SK-N-SH treated with all-trans-retinoic acid at 6 μM for 48 hours (cell line): ENCODE data around the gene NSUN6.
"Not testable (repeated sequence)": the region's sequence is repeated elsewhere in the genome, so short reads cannot be mapped to it uniquely, and the experiment has no call there.

Source experiments
- ATAC-seq: fragments of 200-7000 bp; cut with Tn5 transposase; 3 replicates; pipeline ENCODE4 v1.9.1; 2020; ENCODE audit warnings: mild to moderate bottlenecking, moderate library complexity
- ARNTL ChIP-seq: fragments of 450-650 bp; formaldehyde crosslinking; IDR thresholded peaks from 2 replicates; pipeline ENCODE4 v1.5.0; 2020; ENCODE audit warnings: low read depth, mild to moderate bottlenecking, moderate library complexity, borderline replicate concordance
- CSDC2 ChIP-seq: fragments of 250-450 bp; sonication (Bioruptor Pico); IDR thresholded peaks from 2 replicates; pipeline ENCODE4 v1.5.0; 2020; ENCODE audit warnings: mild to moderate bottlenecking, moderate library complexity
- CSRNP3 ChIP-seq: fragments of 250-450 bp; sonication (Bioruptor Pico); IDR thresholded peaks from 2 replicates; pipeline ENCODE4 v1.5.1; 2021; ENCODE audit warnings: mild to moderate bottlenecking, moderate library complexity
- GLIS3 ChIP-seq: fragments of 250-450 bp; sonication (Bioruptor Pico); IDR thresholded peaks from 2 replicates; pipeline ENCODE4 v1.5.0; 2020; ENCODE audit warnings: mild to moderate bottlenecking, moderate library complexity
- ISL1 ChIP-seq: fragments of 250-450 bp; sonication (Bioruptor Pico); IDR thresholded peaks from 2 replicates; pipeline ENCODE4 v2.1.2; 2022; ENCODE audit warnings: mild to moderate bottlenecking, moderate library complexity
- OSR1 ChIP-seq: fragments of 250-450 bp; sonication (Bioruptor Pico); IDR thresholded peaks from 2 replicates; pipeline ENCODE4 v1.8.0; 2022; ENCODE audit warnings: moderate library complexity, mild to moderate bottlenecking, inconsistent platforms
- PATZ1 ChIP-seq: fragments of 250-450 bp; sonication (Bioruptor Pico); IDR thresholded peaks from 2 replicates; pipeline ENCODE4 v1.8.0; 2020; ENCODE audit warnings: mild to moderate bottlenecking, moderate library complexity, borderline replicate concordance
- POU6F1 ChIP-seq: fragments of 250-450 bp; sonication (Bioruptor Pico); IDR thresholded peaks from 2 replicates; pipeline ENCODE4 v1.8.0; 2021; ENCODE audit warnings: low read depth, mild to moderate bottlenecking, moderate library complexity, borderline replicate concordance
- PPARA ChIP-seq: fragments of 250-450 bp; sonication (Bioruptor Pico); IDR thresholded peaks from 2 replicates; pipeline ENCODE4 v1.5.0; 2020; ENCODE audit warnings: mild to moderate bottlenecking, borderline replicate concordance
- RARB ChIP-seq: fragments of 250-450 bp; sonication (Bioruptor Pico); IDR thresholded peaks from 2 replicates; pipeline ENCODE4 v1.8.0; 2021; ENCODE audit warnings: mild to moderate bottlenecking, moderate library complexity
- SNAI2 ChIP-seq: fragments of 250-450 bp; sonication (Bioruptor Pico); IDR thresholded peaks from 2 replicates; pipeline ENCODE4 v1.5.0; 2020; ENCODE audit warnings: mild to moderate bottlenecking, moderate library complexity
- TCF4 ChIP-seq: fragments of 250-450 bp; sonication (Bioruptor Pico); IDR thresholded peaks from 2 replicates; pipeline ENCODE4 v1.8.0; 2021; ENCODE audit warnings: mild to moderate bottlenecking, moderate library complexity, borderline replicate concordance
- TOX ChIP-seq: fragments of 250-450 bp; sonication (Bioruptor Pico); IDR thresholded peaks from 2 replicates; pipeline ENCODE4 v1.8.0; 2021; ENCODE audit warnings: mild to moderate bottlenecking, moderate library complexity, borderline replicate concordance
- ZFP3 ChIP-seq: fragments of 250-450 bp; sonication (Bioruptor Pico); IDR thresholded peaks from 2 replicates; pipeline ENCODE4 v1.5.0; 2020; ENCODE audit warnings: mild to moderate bottlenecking, moderate library complexity
- ZFP30 ChIP-seq: fragments of 450-650 bp; formaldehyde crosslinking; IDR thresholded peaks from 2 replicates; pipeline ENCODE4 v1.5.0; 2022; ENCODE audit warnings: mild to moderate bottlenecking, moderate library complexity
- ZNF565 ChIP-seq: fragments of 450-650 bp; formaldehyde crosslinking; conservative IDR thresholded peaks from 2 replicates; pipeline ENCODE4 v1.5.0; 2020; ENCODE audit warnings: low read depth, mild to moderate bottlenecking, moderate library complexity
- ZNF70 ChIP-seq: fragments of 450-650 bp; formaldehyde crosslinking; IDR thresholded peaks from 2 replicates; pipeline ENCODE4 v1.5.0; 2020; ENCODE audit warnings: mild to moderate bottlenecking, moderate library complexity
- ZNF8 ChIP-seq: fragments of 450-650 bp; formaldehyde crosslinking; IDR thresholded peaks from 2 replicates; pipeline ENCODE4 v1.5.0; 2020; ENCODE audit warnings: mild to moderate bottlenecking, moderate library complexity
- TF ChIP-seq, protein P1 (sequence below): fragments of 250-450 bp; sonication (Bioruptor Pico); IDR thresholded peaks from 2 replicates; pipeline ENCODE4 v1.5.0; 2020; ENCODE audit warnings: mild to moderate bottlenecking, moderate library complexity

Gene NSUN6

DNA sequence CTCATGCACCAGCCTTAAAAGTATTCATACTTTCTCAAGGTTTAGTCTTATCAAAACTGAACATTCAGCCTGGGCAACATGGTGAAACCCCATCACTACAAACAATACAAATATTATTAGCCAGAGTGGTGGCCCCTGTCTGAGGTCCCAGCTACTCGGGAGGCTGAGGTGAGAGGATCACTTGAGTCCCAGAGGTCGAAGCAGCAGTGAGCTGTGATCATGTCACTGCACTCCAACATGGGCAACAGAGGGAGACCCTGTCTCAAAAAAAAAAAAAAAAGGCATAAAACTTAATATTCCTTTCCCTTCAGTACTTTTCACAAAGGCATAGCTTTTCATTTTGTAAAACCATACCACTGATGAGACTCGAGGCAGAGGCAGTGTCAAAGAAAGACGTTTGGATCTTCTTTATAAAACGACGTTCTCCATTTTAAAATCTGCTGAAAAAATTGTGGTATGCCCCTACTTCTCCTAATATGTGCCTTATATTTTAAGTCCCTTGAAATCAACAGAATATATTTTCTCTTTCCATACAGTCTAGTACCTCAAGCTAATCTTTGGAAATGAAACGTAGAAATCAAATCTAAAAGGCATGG lies 1.9 kb downstream of the NSUN6 start:
- TF ChIP-seq TOX (CRISPR knock-in tag) (no peak), POU6F1 (CRISPR knock-in tag) (no peak), ZFP3 (no peak), ZNF8 (CRISPR knock-in tag) (peak; percentile 64), ZNF70 (CRISPR knock-in tag) (no peak), ARNTL (CRISPR knock-in tag) (no peak)
- ATAC-seq: no peak

- ATAC-seq: no peak
- TF ChIP-seq SNAI2 (CRISPR knock-in tag) (no peak), ZNF565 (CRISPR knock-in tag) (no peak), POU6F1 (CRISPR knock-in tag) (no peak), TOX (CRISPR knock-in tag) (no peak), OSR1 (no peak), ISL1 (CRISPR knock-in tag) (no peak), PATZ1 (no peak)
These were observed 3.4 kb downstream of the NSUN6 start for GRCh38 chr10:18647945-18648344.

GRCh38 chr10:18647151-18647550 lies 4.2 kb downstream of the NSUN6 start:
- ATAC-seq: no peak
- no peak for TF ChIP-seq GLIS3 (CRISPR knock-in tag)
- no peak for TF ChIP-seq SNAI2 (CRISPR knock-in tag)
- no peak for TF ChIP-seq TOX (CRISPR knock-in tag)
- TF ChIP-seq ZNF8 (CRISPR knock-in tag): no peak
- no peak for TF ChIP-seq ZFP30 (CRISPR knock-in tag)
- no peak for TF ChIP-seq RARB
- TF ChIP-seq PATZ1: no peak
- no peak for TF ChIP-seq ISL1 (CRISPR knock-in tag)
- no peak for TF ChIP-seq TCF4 (CRISPR knock-in tag)
- TF ChIP-seq CSDC2 (CRISPR knock-in tag): no peak

- not testable (repeated sequence) for ATAC-seq
These were observed 11.7 kb downstream of the NSUN6 start for GRCh38 chr10:18639719-18640118.

- ATAC-seq: not testable (repeated sequence)
These were observed 14.0 kb downstream of the NSUN6 start for GRCh38 chr10:18637400-18637799.

DNA sequence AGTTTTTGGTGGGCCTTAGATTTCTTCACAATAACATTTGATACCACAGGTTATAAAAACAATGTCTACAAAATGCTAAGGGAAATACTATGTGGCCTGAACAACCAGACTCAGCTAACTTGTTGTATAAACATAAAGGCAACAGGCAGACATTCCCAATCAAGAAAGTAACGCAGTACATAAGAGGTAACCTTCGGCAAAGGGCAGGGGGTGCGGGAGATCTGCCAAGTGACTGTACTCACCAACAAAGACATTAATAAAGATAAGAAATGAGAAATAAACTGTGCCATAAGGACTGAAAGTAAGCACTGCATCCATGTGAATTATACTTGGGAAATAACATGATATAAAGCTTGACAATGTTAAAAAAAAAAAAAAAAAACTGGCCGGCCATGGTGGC lies 15.4 kb downstream of the NSUN6 start:
- ATAC-seq: no peak
- TF ChIP-seq, protein P1, sequence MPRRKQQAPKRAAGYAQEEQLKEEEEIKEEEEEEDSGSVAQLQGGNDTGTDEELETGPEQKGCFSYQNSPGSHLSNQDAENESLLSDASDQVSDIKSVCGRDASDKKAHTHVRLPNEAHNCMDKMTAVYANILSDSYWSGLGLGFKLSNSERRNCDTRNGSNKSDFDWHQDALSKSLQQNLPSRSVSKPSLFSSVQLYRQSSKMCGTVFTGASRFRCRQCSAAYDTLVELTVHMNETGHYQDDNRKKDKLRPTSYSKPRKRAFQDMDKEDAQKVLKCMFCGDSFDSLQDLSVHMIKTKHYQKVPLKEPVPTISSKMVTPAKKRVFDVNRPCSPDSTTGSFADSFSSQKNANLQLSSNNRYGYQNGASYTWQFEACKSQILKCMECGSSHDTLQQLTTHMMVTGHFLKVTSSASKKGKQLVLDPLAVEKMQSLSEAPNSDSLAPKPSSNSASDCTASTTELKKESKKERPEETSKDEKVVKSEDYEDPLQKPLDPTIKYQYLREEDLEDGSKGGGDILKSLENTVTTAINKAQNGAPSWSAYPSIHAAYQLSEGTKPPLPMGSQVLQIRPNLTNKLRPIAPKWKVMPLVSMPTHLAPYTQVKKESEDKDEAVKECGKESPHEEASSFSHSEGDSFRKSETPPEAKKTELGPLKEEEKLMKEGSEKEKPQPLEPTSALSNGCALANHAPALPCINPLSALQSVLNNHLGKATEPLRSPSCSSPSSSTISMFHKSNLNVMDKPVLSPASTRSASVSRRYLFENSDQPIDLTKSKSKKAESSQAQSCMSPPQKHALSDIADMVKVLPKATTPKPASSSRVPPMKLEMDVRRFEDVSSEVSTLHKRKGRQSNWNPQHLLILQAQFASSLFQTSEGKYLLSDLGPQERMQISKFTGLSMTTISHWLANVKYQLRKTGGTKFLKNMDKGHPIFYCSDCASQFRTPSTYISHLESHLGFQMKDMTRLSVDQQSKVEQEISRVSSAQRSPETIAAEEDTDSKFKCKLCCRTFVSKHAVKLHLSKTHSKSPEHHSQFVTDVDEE (CRISPR knock-in tag): no peak
- TF ChIP-seq TCF4 (CRISPR knock-in tag) (no peak), PPARA (CRISPR knock-in tag) (no peak), CSRNP3 (no peak), OSR1 (no peak)

GRCh38 chr10:18632500-18632899 lies 18.9 kb downstream of the NSUN6 start:
- ATAC-seq: not testable (repeated sequence)
